Spinal cord (tissue), 10 donors: ENCODE results near the gene CHKB. TPM values are rescaled to one million over a fixed set of nuclear protein-coding genes. Genes with fewer than 3 reads are reported as not detected.
"Not testable (repeated sequence)": the region's sequence is repeated elsewhere in the genome, so short reads cannot be mapped to it uniquely, and the experiment has no call there.

Experiments used
- DNase-seq, 6 donors: peaks; one replicate each; pipeline versions ENCODE4 v3.0.0 to v3.0.0-alpha.2; 2013 to 2015; ENCODE audit warnings: low spot score in 6 of 6, low read depth in 4 of 6
- H3K27ac ChIP-seq: one replicate; pipeline ENCODE4 v1.5.1; 2013; ENCODE audit warnings: low read depth, low read length, control low read depth
- H3K27me3 ChIP-seq: one replicate; pipeline ENCODE4 v1.6.1; 2013; ENCODE audit warnings: low read length; ENCODE audit not compliant: control insufficient read depth, insufficient read depth
- H3K36me3 ChIP-seq: one replicate; pipeline ENCODE4 v1.6.1; 2013; ENCODE audit warnings: low read length; ENCODE audit not compliant: control insufficient read depth, insufficient read depth
- H3K4me1 ChIP-seq: one replicate; pipeline ENCODE4 v1.6.1; 2013; ENCODE audit warnings: low read length; ENCODE audit not compliant: control insufficient read depth, insufficient read depth
- H3K4me3 ChIP-seq: one replicate; pipeline ENCODE4 v1.5.1; 2013; ENCODE audit warnings: low read depth, low read length, control low read depth
- H3K9me3 ChIP-seq: one replicate; pipeline ENCODE4 v1.6.1; 2013; ENCODE audit warnings: low read length; ENCODE audit not compliant: control insufficient read depth, insufficient read depth
- WGBS: methylation state at CpG from one replicate; pipeline ENCODE4 v1.1.5; 2013; ENCODE audit warnings: missing lambda C conversion rate; ENCODE audit not compliant: insufficient coverage; 5-methylcytosine and 5-hydroxymethylcytosine counted together
- polyA plus RNA-seq, 2 donors: library from polyadenylated mRNA; unstranded; fragments of 120-200 nt; gene quantifications; one replicate each; pipeline ENCODE4 v1.2.1, GENCODE V29; 2013; ENCODE audit not compliant: insufficient read length in 2 of 2
- total RNA-seq, 2 donors: library from RNA; depleted of rRNA in 1 of 2; stranded (reverse); fragments of 120-200 nt in 1 of 2; fragments of >200 nt in 1 of 2; gene quantifications; one replicate each; pipeline versions ENCODE4 v1.2.3 to v1.2.4, GENCODE V29; 2013 to 2014
- donor health status: healthy.

Gene CHKB
- total and polyA plus RNA-seq, 4 donors: 28.8 to 89.6 (median 84.9) TPM

DNA sequence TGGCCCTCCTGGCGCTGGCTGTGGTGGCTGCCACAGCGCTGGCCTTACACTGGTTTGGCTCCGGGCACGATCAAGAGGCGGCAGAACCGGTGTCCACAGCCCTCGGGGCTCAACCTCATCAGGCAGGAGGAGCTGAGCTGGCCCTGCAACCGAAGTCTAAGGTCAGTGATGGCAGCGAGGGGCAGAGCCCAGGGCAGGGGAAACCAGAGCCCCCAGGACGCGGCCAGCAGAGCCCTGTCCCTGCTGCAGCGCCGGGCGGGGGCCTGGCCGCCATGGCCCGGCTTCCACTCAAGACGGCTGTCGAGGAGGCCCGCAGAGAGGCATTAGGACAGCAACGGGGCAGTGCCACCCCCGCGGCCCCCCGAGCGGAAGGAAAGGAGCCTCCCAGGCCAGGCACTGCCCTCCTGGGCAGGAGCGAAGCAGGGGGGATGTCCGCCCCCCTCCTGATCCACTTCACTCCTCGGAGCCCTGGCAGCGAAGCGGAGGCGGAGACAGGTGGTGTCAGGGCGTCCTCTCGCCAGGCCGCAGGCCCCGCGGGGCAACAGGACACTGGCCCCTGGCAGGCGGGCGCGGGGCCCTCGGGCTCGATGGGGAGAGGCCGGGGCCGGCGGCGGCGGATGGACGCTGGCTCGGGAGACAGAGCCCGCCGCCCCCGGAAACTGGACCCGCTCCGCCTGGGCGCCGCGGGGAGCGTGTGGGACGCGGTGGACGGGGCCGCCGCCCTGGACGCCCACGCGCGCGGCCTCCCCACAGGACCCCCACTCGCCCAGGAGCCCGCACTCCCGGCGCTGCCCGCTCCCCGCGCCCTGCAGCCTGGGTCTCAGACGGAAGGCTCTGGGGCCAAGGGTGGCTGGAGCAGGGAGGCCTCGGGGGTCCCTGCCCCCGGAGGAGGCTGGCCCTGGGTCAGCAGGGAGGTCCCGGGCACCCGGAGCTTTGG lies 36.1 kb downstream of the CHKB start:
- H3K27me3 ChIP-seq: peaks cover 64% of the 10 kb centered on the region
- no peak for DNase-seq
- 49% methylated on average over 74 of the region's 78 CpGs for WGBS
- H3K36me3 ChIP-seq: no peaks in the 10 kb centered on the region
- no peak overlapping the region for H3K4me3 ChIP-seq
- H3K27ac ChIP-seq: no peak overlapping the region
- H3K4me1 ChIP-seq: peaks cover 11% of the 10 kb centered on the region
- H3K9me3 ChIP-seq: no peaks in the 10 kb centered on the region

DNA sequence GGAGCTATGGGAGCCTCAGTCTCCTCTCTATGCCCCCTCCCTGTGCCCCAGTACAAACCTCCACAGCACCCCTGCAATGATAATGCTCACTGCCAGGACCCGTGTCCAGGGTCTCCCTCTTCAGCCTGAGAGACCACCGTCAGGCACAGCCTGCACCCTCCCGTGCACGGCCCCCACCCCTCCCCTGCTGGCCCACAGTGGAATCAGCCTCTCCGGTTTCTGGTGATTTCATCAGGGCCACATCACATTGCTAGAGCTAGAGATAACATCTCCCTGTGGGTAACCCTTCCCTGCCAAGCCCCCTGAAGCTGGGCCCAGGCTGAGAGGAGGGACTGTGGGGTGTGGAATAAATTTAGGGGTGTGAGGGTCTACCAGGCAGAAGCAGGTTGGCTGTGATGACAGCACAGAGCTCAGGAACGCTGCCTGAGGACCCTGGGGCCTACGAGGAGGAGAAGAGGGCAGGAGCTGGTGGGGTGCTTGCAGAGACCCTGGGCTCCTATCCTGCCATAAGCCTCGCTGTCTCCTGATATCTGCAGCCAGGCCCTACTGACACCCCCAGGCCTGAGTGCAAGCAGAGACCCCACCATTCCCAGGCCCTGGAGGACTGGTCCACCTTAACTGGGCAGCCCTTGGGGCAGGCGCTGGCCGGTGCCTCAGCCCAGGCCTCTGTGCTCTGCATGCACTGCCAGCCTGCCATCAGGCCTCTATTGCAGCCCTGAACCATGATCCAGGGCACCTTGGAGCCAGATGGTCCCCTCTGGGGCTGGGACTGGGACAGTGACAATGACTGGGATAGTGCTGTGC lies 36.9 kb downstream of the CHKB start, which contains the start of gene KLHDC7B:
Gene KLHDC7B (plus strand): TSS at position 378 of the 804 bp plus-strand sequence. CDS start 345 bp downstream, at position 723.
- peaks cover 11% of the 10 kb centered on the region for H3K4me1 ChIP-seq
- no peak for DNase-seq
- peaks cover 64% of the 10 kb centered on the region for H3K27me3 ChIP-seq
- H3K4me3 ChIP-seq: no peak within 1 kb of the TSS
- H3K9me3 ChIP-seq: no peaks in the 10 kb centered on the region
- 76% methylated on average over 9 of the region's 10 CpGs for WGBS
- no peak within 1 kb of the TSS for H3K27ac ChIP-seq
- H3K36me3 ChIP-seq: no peaks in the 10 kb centered on the region

DNA sequence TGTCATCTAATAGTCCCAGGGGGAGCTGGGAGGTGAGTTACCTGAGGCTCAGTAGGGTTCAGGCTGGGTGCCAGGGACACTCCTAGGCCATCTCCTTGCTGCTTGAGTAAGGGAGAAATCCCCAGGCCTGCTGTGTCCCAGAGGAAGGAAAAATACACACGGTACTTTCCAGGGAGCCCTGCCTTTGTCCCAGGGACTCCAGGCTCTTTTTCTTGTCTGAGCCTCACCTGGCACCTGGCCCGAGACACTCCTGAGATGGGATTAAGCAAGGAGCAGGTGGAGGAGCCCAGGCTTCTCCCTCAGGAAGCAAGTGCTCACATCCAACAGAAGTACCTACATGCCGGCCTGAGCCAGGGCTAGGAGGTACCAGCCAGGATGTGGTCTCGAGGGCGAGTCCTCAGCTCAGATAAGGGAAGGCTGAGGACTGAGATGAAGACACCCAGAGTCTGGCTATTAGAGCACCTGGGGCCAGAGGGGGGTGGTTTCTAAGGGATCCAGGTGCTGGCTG lies 37.8 kb downstream of the CHKB start:
- H3K27ac ChIP-seq: no peak overlapping the region
- H3K4me3 ChIP-seq: no peak overlapping the region
- WGBS: 88% methylated on average over 5 of the region's 5 CpGs
- H3K36me3 ChIP-seq: no peaks in the 10 kb centered on the region
- H3K4me1 ChIP-seq: peaks cover 11% of the 10 kb centered on the region
- no peaks in the 10 kb centered on the region for H3K9me3 ChIP-seq
- no peak for DNase-seq
- peaks cover 63% of the 10 kb centered on the region for H3K27me3 ChIP-seq

DNA sequence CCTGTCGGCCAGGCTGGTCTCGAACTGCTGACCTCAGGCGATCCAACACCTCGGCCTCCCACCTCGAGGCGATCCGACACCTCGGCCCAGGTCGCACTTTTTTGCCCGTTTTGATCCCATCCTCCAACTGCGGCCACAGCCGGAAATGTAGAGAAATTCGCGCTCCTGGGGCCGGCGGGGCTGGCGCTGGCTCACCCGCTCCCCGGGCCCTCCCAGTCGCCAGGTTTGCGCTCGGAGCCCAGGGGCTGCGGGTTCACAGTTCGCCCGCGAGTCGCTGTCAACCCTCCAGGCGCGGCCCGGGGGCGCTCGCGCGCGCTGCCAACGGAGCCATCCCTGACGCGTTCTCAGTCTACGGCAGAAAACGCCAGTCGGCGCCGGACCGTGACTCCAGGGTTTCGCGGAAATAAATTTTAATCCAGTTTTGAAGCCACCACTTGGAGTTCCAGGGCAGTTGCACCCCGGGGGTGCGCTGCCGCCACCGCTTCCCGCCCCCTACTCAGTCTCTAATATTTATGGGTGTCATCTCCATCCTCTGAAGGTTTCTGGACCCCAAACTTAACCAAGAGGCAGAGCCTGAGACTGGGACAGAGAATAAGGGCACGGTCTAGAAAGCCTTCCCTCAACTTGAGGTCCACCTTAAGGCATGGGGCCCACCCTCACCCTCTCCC lies 38.4 kb downstream of the CHKB start:
- Histone ChIP-seq H3K4me3 (no peak overlapping the region), H3K4me1 (peaks cover 11% of the 10 kb centered on the region), H3K9me3 (no peaks in the 10 kb centered on the region), H3K36me3 (no peaks in the 10 kb centered on the region), H3K27ac (no peak overlapping the region), H3K27me3 (peaks cover 57% of the 10 kb centered on the region)
- peak in 2 of 6 donors; percentile 71 to 77 for DNase-seq
- WGBS: 4% methylated on average over 51 of the region's 52 CpGs

DNA sequence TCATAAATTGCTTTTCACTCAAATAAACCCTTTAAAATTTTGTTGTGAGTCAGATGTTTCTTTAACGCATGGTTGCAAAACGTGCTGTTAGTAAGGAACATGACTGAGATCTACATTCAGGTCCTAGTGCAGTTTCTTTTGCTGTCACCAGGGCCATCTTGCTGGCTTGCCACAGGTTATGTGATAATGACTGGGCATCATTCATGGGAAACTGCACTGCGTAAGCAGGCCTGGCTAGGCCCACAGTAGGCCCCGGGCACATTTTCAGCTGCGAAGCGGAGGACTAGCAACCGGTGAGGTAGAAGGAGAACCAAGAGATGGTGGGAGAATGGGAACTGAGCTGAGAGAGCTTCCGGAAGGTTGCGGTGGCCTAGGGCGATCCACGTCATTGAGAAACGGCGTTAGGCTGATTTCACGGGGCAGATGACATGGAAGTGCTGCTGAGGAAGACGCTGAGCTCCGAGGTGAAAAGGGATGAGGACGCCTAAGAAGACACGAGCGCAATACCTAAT lies 40.2 kb downstream of the CHKB start:
- Histone ChIP-seq H3K27me3 (peaks cover 45% of the 10 kb centered on the region), H3K9me3 (no peaks in the 10 kb centered on the region), H3K4me3 (no peak overlapping the region), H3K27ac (no peak overlapping the region), H3K36me3 (no peaks in the 10 kb centered on the region), H3K4me1 (peaks cover 11% of the 10 kb centered on the region)
- no peak for DNase-seq
- WGBS: 92% methylated on average over 15 of the region's 19 CpGs

DNA sequence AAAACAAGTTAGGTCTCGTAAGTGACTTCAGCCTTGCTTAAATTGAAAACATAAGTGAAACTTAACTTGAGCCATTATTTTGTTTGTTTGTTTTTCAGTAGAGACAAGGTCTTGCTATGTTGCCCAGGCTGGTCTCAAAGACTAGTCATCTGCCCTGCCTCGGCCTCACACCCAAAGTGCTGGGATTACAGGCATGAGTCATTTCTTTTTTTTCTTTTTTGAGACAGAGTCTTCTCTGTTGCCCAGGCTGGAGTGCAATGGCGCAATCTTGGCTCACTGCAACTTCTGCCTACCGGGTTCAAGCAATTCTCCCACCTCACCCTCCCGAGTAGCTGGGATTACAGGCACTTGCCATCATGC lies 41.0 kb downstream of the CHKB start:
- 67% methylated on average over 2 of the region's 5 CpGs for WGBS
- H3K9me3 ChIP-seq, H3K27ac ChIP-seq, DNase-seq, H3K36me3 ChIP-seq, H3K4me3 ChIP-seq: not testable (repeated sequence)
- Histone ChIP-seq H3K27me3 (peaks cover 42% of the 10 kb centered on the region), H3K4me1 (peaks cover 11% of the 10 kb centered on the region)

DNA sequence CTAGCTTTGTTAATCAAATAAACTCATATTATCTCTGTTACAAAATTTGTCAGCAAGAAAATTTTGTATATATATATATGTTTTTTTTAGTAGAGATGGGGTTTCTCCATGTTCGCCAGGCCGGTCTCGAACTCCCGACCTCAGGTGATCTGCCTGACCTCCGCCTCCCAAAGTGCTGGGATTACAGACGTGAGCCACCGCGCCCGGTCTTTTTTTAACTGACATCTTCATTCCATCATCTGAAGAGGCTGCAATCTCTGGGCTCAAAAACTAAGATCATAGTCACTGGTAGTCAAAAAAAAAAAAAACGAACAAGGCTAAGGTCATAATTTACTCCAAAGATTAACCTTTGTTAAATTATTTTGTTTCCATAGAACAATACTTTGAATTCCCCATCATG lies 42.3 kb downstream of the CHKB start:
- peaks cover 32% of the 10 kb centered on the region for H3K27me3 ChIP-seq
- WGBS: 92% methylated on average over 9 of the region's 10 CpGs
- no peak for DNase-seq
- no peak overlapping the region for H3K27ac ChIP-seq
- peaks cover 11% of the 10 kb centered on the region for H3K4me1 ChIP-seq
- H3K36me3 ChIP-seq: no peaks in the 10 kb centered on the region
- no peaks in the 10 kb centered on the region for H3K9me3 ChIP-seq
- no peak overlapping the region for H3K4me3 ChIP-seq

DNA sequence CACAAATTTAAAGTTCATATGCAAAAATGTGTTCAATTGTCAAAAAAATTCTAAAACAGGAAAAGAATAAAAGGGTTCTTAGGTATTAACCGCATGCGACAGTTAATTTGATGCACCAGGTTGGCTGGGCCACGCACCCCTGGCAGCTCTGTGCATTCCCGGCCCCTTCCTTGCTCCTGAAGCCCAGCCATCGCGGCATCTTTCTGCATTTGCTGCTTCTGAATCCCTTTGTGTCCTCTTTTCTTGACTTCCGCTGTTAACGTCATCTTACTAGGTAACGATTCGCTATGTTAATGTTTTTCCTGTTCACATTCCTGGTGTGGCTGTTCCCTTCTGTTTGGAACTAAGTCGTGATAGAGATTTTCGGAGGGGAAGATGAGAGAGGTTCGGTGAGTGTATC lies 44.9 kb downstream of the CHKB start:
- Histone ChIP-seq H3K9me3 (no peaks in the 10 kb centered on the region), H3K36me3 (no peaks in the 10 kb centered on the region), H3K4me3 (no peak overlapping the region), H3K27ac (no peak overlapping the region), H3K27me3 (peaks cover 32% of the 10 kb centered on the region), H3K4me1 (no peaks in the 10 kb centered on the region)
- DNase-seq: no peak
- 80% methylated on average over 13 of the region's 13 CpGs for WGBS

DNA sequence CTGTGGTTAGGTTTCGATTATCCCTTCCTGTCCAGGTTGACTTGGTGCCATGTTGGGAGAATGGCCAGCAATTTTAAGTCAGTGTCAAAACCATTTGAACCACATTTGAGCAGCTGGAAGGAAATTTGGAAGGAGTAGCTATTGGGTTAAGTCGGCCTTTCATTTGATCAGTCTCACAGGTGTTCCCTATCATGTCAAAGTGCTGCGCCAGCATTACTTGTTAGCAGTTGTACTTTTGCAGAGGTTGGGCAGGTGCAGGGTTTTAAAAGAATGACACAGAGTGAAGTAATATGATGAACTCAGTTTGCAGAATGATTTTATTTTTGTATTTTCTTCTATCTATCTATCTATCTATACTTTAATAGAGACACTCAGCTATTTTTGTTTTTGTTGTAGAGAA lies 46.4 kb downstream of the CHKB start:
- WGBS: 100% methylated on average over 1 of the region's 3 CpGs
- Histone ChIP-seq H3K4me1 (peaks cover 14% of the 10 kb centered on the region), H3K4me3 (no peak overlapping the region), H3K27ac (no peak overlapping the region), H3K36me3 (no peaks in the 10 kb centered on the region), H3K27me3 (peaks cover 42% of the 10 kb centered on the region), H3K9me3 (no peaks in the 10 kb centered on the region)
- no peak for DNase-seq
